ENCODE results near the gene SKI. TPM values are rescaled to one million over a fixed set of nuclear protein-coding genes. Genes with fewer than 3 reads are reported as not detected.

Gene SKI
- total and polyA plus RNA-seq, 10 of the 15 experiments (the other 5 are each of a cell fraction or from before 2014, with no cell fraction given): 0.03 to 14.9 (median 0.96) TPM

- TF ChIP-seq, protein P1, sequence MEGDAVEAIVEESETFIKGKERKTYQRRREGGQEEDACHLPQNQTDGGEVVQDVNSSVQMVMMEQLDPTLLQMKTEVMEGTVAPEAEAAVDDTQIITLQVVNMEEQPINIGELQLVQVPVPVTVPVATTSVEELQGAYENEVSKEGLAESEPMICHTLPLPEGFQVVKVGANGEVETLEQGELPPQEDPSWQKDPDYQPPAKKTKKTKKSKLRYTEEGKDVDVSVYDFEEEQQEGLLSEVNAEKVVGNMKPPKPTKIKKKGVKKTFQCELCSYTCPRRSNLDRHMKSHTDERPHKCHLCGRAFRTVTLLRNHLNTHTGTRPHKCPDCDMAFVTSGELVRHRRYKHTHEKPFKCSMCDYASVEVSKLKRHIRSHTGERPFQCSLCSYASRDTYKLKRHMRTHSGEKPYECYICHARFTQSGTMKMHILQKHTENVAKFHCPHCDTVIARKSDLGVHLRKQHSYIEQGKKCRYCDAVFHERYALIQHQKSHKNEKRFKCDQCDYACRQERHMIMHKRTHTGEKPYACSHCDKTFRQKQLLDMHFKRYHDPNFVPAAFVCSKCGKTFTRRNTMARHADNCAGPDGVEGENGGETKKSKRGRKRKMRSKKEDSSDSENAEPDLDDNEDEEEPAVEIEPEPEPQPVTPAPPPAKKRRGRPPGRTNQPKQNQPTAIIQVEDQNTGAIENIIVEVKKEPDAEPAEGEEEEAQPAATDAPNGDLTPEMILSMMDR (IDR thresholded peaks at IDR 0.05 in 2 of 3, conservative IDR thresholded peaks at IDR 0.05 in 1 of 3; ENCODE audit: control insufficient read depth in 2 of 3, extremely low read depth in 1 of 3, insufficient read depth in 1 of 3, low read depth in 3 of 3, low read length in 3 of 3): no peak
- TF ChIP-seq NR2C1 (IDR thresholded peaks at IDR 0.05) (no peak), DPF2 (IDR thresholded peaks at IDR 0.05) (no peak), ETV6 (conservative IDR thresholded peaks at IDR 0.05 in 1 of 2, IDR thresholded peaks at IDR 0.05 in 1 of 2; ENCODE audit: borderline replicate concordance in 1 of 2, low read depth in 1 of 2) (no peak), ZNF24 (IDR thresholded peaks at IDR 0.05) (no peak), ZNF217 (IDR thresholded peaks at IDR 0.05) (no peak), BCL11A (IDR thresholded peaks at IDR 0.05; ENCODE audit: low read depth, low read length) (no peak), RUNX3 (IDR thresholded peaks at IDR 0.05; ENCODE audit: low read length) (no peak), HDAC2 (IDR thresholded peaks at IDR 0.05) (no peak), ZNF274 (IDR thresholded peaks at IDR 0.05; ENCODE audit: insufficient read depth, insufficient read length) (no peak), EP300 (IDR thresholded peaks at IDR 0.05; ENCODE audit: borderline replicate concordance in 1 of 2, control insufficient read depth in 1 of 2, low read depth in 2 of 2, low read length in 2 of 2) (no peak), JUNB (IDR thresholded peaks at IDR 0.05) (no peak)
- TF ChIP-seq, protein P2, sequence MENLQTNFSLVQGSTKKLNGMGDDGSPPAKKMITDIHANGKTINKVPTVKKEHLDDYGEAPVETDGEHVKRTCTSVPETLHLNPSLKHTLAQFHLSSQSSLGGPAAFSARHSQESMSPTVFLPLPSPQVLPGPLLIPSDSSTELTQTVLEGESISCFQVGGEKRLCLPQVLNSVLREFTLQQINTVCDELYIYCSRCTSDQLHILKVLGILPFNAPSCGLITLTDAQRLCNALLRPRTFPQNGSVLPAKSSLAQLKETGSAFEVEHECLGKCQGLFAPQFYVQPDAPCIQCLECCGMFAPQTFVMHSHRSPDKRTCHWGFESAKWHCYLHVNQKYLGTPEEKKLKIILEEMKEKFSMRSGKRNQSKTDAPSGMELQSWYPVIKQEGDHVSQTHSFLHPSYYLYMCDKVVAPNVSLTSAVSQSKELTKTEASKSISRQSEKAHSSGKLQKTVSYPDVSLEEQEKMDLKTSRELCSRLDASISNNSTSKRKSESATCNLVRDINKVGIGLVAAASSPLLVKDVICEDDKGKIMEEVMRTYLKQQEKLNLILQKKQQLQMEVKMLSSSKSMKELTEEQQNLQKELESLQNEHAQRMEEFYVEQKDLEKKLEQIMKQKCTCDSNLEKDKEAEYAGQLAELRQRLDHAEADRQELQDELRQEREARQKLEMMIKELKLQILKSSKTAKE (IDR thresholded peaks at IDR 0.05; ENCODE audit: low read depth, poor library complexity, severe bottlenecking): no peak
Observed at GRCh38 chr1:2274929-2275475, 46.9 kb downstream of the SKI start (continued).
